Activated CD8-positive, alpha-beta memory T cell treated with anti-CD3 and anti-CD28 coated beads for 1 hour (primary cell): ENCODE measurements around the gene STARD7.
"Not testable (repeated sequence)": the region's sequence is repeated elsewhere in the genome, so short reads cannot be mapped to it uniquely, and the experiment has no call there.

ENCODE experiments used
- DNase-seq, 2 donors: peaks; one replicate each; pipeline ENCODE4 v3.0.0-alpha.2; 2020; ENCODE audit warnings: low read depth in 1 of 2; ENCODE audit errors: extremely low read depth in 1 of 2

Gene STARD7

DNA sequence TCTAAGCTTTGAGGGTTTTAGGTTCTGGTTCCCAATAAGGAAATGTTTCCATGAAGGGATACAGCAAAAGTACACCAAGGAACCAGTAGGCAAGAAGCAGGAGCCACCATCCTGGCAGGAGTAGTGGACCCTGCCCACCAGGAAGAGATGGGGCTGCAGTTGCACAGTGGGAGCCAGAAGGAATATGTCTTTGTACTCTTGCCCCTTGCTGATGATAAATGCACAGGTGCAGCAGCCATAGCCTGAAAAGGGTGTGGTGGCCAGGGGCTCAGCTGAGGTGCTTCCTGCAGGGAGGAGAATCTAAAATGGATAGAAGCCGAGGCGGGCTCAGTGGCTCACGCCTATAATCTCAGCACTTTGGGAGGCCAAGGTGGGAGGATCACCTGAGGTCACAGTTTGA is 29.6 kb upstream of the STARD7 start:
- no peak for DNase-seq

DNA sequence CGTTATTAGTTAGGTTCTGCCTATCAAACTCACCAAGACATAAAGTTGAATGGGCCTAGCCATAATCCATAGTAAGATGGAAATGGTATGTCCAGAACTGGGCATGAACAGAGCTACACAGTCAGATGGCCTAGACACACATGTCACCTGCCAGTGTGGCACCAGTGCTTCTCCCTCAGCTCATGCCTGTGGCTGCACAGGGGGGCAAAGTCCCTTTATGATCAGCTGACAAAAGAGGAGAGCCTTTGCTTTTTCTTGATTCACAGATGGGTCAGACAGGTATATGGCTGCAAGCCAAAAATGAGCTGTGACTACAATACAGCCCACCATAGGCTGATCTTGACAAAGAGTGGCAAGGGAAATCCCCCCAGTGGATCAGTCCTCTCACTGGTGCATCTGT is 28.3 kb upstream of the STARD7 start:
- no peak for DNase-seq

DNA sequence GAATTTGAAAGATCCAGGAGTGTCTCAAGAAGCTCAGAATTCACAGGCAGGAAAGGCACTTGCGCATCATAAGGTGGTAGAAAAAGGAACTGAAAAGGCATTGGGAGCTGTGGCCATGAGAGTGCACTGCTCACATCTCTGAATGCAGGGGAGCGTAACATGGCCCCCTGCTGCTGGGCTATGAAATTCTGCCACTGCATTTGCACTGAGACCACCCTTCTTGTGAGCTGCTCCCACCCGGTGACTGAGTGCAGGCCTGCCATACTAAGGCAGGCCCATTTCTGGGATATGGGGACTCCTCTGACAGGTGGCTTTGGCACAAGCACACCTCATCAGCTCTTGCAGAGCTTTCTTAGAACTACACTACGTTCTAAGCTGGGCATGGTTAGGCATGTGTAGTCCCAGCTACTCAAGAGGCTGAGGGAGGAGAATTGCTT is 25.3 kb upstream of the STARD7 start:
- no peak for DNase-seq

DNA sequence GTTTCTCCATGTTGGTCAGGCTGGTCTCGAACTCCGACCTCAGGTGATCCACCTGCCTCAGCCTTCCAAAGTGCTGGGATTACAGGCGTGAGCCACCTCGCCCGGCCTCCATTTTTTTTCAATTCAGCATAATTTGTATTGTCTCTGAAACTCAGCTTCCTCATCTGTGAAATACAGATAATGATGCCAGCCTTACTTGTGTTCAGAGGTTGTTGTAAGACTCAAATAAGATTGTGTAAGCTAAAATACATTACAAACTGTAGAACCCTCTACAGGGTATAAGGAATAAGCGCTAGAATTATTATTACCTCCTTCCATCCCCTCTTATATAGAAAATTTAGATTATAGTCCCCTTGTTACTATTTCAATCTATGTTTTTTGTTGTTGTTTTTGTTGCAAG is 24.8 kb upstream of the STARD7 start:
- no peak for DNase-seq

DNA sequence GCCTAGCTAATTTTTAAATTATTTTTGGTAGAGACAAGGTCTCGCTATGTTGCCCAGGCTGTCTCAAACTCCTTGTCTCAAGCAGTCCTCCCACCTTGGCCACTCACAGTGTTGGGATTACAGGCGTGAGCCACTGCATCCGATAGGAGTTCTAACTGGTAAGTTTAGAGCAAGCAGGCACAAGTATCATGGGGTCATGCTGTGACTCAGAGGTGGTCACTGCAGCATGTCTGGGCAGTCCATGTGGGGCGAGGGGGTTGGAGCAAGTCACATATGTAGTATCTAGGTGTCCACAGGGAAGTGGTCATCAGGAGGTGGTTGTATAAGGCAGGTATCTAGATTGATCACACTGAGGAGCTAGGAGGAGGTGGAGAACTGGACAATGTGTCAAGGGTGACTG is 22.7 kb upstream of the STARD7 start:
- no peak for DNase-seq

DNA sequence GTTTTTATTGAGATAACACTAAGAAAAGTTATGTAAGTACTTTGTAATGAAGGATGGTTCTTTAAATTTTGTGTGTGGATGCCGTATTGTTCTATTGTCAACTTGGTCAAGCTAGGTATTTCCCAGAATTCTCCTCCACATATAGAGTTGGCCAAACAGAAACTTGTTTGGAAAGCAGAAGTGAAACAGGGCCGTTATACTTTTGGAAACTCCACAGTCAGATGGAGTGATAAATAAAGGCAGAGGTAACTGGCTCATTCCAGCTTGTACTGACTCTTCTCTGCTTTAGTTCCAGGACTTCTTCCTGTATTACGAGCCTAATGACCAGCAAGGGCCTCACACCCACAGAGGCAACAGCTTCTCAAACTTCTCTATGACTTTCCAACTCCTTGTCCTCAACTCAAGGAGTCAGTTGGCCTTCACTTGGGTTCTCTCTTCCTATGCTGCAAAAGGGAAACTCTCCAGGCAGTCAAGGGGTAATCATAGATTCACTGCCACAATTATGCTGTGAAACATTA is 16.4 kb upstream of the STARD7 start:
- DNase-seq, result no peak

DNA sequence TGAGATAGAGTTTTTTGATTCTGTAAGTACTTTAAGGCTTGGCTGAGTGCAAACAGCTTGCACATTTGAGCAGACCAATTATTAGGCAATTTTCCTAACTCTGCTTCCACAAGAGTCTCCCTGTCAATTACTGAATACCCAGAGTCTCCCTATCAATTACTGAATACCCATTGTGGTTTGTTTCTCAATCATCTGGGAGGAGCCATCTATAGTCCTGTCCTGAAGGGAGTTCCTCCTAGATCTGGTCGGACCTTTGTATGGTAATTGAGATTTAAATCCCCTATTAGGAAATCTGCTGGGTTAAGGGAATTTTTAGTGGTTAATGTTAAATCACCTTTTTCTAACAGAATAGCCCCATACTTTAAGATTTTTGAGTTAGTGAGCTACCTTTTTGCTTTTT is 12.5 kb upstream of the STARD7 start:
- DNase-seq, result not testable (repeated sequence)

DNA sequence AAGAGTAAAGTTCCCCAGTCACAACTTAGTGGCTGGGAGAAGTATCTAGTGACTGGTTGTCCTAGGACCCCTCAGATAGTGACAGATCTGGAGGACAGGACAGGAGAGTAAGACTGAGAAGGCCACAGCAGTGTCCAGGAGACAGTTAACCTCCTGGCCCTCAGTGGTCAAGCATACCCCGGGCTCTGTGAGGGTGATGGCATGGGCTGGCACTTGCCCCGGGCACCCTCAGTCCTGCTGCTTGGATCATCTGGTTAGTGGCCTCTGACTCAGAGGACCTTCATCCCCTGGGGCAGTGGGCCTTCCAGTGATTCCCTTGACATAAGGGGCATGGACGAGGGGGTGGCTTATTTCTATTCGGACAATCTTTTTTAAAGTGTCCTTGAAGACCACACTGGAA is 11.3 kb upstream of the STARD7 start:
- DNase-seq, result not testable (repeated sequence)

DNA sequence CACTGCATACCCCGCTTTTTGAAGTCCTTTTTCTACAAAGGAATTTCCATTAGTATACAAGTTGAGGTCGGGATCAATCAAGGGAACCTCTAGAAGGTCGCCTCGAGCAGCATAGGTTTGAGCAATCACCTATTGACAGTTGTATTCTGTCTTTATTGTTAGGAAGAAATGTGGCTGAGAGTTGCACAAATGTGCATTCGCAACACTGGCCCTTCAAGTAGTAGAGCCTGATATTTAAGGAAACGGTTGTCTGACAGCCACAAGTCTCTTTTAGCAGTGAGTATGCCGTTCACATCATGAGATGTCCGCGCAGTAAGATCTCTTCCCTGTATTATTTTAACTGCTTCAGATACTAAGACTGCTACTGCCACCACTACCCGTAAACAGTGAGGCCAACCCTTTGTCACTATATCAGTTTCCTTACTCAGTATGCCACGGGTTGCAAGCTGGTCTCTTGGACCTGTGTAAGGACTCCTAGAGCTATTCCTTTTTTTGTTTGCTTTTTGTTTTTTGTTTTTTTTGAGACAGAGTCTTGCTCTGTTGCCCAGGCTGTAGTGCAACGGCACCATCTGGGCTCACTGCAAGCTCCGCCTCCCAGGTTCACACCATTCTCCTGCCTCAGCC is 10.0 kb upstream of the STARD7 start:
- no peak for DNase-seq

DNA sequence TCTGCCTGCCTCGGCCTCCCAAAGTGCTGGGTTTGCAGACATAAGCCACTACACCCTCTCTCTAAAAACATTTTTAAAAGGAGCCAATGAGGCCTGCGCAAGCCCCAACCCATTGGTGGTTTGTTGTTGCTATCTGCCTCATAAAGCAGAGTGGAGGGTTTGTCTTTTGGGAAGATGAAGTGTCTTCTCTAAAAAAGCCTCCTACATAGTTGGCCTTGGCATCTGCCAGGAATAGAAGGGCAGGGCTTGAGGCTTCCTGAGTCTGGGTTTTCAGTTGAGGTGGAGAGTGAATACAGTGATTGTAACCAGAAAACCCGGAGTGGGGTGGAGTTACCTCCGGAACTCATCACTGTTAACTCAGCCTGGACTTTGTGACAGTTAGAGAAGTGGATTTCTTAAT is 5.9 kb upstream of the STARD7 start:
- DNase-seq, result no peak

DNA sequence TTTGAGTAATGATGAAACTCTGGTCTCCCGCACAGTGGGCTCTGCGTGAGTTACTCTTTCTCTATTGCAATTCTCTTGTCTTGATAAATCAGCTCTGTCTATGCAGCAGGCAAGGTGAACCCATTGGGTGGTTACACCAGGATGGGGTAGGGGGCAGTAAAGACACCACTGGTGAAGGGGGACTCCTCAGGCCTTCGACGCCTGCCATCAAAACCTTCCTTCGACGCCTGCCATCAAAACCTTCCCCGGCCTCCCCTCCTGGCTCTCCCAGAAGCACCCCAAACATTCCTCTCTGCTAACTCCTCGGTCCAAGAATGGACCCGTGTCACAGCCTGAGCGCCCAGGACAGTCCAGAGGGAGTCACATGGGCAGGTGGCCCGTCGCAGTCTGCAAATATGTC is 4.8 kb upstream of the STARD7 start:
- no peak for DNase-seq

DNA sequence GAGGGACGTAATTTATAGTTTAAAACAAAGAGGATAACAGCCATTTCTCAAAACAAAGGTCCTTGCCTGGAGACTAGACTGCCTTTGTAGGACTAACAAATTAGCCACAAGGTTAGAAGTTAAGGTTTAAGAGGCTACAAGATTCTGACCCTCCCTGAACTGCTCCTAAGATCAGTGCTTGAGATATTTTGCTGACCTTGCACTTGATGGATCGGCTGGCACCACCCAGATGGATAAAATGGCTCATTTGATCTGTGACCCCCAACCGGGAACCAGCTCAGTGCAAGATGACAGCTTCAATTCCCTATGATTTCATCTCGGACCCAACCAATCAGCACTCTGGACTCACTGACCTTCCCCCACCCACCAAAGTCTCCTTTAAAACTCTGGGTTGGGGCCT is 3.7 kb upstream of the STARD7 start:
- no peak for DNase-seq

DNA sequence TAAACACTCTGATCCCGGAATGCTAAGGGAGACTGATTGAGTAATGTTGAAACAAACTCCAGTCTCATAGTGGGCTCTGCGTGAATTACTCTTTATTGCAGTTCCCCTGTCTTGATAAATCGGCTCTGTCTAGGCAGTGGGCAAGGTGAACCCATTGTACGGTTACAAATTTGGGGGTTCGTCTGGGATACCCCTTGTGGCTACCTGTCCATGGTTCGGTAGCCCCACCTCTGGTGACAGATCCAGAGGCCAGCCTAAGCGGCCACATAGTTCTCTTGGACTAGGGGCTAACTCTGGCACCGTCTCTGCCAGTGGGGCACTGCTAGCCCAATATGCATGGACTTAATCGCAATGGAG is 1.1 kb upstream of the STARD7 start:
- DNase-seq, result no peak

DNA sequence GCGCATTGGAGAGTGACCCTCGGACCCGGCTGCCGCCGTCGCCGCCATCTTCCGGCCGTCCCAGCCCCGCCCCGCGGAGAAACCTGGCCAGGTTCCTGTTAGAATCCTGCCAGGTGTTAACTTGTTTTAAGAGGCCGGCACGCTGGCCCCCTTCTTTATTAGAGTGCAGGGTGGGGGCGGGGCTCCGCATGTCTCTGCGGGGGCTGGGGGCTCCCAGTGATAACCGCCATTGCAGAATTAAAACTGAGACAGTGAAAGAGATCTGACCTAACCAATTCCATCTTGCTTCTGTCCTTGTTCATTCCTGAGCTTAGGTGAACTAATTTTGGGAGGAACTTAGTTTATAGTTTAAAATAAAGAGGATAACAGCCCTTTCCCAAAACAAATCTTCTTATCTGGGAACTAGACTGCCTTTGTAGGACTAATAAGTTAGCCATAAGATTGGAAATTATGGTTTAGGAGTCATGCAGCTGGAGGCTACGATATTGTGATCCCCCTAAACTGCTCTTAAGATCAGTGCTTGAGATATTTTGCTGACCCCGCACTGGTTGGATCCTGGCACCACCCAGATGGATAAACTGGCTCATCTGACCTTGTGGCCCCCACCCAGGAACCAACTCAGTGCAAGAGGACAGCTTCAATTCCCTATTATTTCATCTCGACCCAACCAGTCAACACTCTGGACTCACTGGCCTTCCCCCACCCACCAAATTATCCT is 543 bp upstream of the STARD7 start:
- DNase-seq, result no peak

DNA sequence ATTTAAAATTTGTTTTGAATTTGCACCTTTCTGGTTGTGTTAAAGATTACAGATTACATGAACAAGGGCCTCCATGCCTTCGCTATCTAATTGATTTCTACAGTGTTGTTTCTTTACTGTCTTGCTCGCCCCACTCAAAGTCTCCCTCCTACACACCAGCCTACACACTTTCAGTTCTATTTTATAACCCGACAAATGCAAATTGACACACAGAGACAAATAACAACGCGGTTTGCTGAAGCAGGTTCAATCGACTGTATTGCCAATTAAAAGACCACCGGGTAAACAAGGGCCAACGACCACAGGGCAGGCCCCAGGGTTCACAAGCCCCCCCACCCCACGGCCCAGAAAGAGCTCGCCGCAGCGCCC is 869 bp downstream of the STARD7 start:
- no peak for DNase-seq

DNA sequence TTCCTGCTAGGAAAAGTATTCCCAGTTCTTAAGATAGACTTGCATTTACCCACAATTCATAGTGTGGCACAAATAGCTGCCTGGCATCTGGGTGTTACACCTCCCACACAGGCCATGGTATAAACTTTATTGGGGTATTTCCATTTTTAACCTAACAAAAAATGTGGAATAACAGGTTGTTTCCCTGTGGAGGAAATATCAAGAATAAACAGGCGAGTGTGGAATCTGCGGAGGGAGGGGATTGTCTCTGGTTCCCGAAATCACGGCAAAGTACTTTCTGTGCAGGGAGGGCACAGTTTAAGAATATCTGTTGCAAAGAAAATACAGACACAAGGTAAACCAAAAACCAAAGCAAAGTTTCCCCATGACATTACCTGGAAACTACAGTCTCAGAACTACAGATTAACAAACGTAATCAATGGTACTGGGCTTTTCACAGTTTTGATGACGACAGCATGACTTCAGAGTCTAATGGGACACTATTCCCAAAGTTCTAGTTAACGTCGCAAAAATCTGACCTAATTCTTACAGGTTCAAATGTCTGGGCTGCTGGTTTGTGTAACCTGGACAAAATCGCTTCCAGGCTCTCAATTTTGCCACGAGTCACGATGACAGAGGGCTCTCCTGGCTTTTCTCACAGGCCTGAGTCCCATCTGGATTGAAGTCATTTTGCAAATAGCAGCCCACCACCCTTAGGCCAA is 1.4 kb downstream of the STARD7 start:
- DNase-seq, result no peak

DNA sequence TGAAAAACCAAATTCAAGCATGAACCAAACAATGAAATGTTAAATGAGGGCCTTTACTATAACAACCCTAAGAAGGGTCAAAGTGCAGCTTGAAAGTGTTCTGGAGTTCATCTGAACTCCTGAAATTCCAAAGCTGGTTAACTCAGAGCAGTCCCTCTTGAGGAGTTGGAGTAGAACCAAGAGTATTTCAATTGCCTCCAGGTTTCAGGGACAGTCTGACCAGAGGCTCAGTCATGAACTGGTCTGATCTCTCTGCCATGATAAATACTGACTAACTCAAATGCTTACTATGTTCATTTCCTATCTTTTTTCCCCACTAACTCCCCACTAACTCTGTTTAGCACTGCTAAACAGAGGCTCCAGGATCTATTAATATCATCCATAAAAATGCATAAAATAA is 2.7 kb downstream of the STARD7 start:
- no peak for DNase-seq

DNA sequence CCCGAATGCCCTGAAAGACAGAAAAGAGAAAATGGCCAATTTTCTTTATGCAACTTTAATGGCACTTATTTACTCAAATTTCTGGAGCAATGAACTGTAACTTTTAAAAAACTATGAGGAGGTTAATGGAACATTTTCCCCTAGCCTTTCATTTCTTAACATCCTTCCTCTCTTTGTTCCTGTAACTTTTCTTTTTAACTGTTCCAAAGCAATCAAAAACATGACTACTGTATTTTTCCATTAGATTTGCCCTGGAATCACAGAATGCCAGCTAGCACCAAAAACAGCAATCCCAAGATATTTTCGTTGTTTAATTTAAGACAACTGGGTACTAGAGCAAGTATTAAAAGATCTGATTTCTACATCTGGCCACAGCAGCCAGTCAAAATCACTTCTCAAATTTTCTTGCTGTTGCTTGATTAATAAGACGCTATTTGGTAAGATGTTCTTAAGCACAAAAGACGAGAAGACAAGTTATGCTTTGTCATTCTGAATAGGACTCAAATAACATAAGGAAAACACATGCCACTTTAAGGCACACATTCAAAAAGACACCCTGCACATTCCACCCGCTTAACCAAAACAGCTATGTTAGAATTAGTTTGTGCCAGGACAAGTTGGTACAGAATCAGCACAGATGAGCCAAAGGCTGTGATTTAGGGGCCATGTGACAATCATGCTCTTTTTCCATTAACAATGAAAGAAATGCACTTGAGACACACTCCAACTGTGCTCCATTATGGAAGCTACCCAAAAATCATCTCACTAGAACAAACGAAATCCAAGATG is 3.6 kb downstream of the STARD7 start:
- DNase-seq, result no peak

DNA sequence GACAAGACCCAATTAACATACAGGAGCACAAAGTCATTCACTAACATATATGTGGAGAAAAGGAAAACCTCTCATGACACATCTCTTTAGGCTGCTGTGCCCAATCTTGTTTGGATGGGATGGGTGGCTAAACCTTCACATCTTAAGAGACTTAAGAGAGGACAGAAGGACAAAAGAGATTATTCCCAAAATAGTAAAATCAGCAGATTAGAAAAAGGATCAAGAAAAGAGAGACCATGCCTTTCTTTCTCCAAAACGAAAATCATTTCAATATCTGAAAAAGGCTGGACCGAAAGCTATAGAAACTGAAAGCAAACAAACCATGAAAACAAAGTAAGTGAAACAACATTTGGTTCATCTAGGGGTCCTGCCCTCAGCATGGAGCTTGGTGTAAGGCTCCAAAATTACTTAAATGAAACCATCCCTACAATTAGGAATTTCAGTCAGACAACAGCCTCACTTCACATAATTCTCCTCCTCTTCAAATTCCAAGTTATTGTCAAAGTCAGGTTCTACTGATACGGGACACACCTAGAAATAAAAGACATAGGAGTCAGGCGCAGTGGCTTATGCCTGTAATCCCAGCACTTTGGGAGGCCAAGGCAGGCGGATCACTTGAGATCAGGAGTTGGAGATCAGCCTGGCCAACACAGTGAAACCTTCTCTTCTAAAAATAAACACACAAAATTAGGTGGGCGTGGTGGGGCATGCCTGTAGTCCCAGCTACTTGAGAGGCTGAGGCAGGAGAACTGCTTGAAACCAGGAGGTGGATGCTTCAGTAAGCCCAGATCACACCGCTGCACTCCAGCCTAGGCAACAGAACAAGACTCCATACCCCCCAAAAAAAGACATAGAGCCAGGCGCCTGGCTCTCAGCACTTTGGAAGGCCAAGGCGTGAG is 5.2 kb downstream of the STARD7 start:
- DNase-seq, result no peak

DNA sequence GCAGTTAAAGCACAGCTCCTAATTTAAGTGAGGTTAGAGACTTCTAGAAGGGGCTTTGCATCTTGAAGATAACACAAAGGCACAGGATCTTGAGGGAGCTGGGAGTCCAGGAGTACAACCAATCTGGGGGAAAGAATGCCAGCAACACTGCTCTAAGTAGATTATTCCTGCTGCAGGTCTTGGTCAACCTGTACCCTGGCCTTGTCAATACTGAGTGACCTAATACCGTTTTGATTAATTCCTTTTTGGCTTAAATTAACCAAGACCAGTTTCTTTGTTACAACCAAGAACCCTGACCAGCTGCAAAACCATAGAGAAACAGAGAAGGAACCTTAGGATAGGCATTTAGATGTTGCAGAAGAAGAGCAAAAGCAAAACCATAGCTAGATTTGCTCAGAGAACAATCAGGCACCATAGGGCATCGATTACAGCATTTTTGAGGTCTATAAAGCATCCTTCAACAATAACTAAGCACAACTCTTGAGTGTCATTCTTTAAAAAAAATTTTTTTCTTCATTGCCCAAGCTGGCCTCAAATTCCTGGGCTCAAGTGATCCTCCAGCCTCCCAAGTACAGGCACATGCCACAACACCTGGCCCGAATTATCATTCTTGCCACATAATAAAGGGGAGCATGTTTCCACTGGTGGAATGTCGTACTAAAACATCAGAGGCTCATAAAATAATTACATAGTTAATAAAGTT is 6.3 kb downstream of the STARD7 start:
- DNase-seq, result no peak
